SK-N-SH (cell line): Measurements from ENCODE around the gene ABCB6. TPM values are rescaled to one million over a fixed set of nuclear protein-coding genes. Genes with fewer than 3 reads are reported as not detected.

ENCODE experiments used
- polyA plus RNA-seq, 3 experiments: library from polyadenylated mRNA; depleted of rRNA; stranded (reverse); fragments of >200 nt; gene quantifications; 2 replicates each; pipeline ENCODE4 v1.2.3, GENCODE V29; 2012

The ABCB6 gene
- polyA plus RNA-seq, 1 of the 3 experiments (the other 2 are of a cell fraction): 27.4 TPM

Other genes starting within 250 kb of the ABCB6 start
- gene FEV, start 233.8 kb downstream of the ABCB6 start, polyA plus RNA-seq (2012; rRNA removed): 0.53 and 1.2 TPM in 2 replicates
- gene CRYBA2, start 225.5 kb downstream of the ABCB6 start, polyA plus RNA-seq (2012; rRNA removed): not detected in 2 replicates
- 0.95 and 1.7 TPM in 2 replicates for gene CFAP65, start 177.4 kb downstream of the ABCB6 start, polyA plus RNA-seq (2012; rRNA removed)
- gene IHH, start 158.0 kb downstream of the ABCB6 start, polyA plus RNA-seq (2012; rRNA removed): 0.03 TPM in 1 of 2 replicates, not detected in the other
- 16.3 and 21.0 TPM in 2 replicates for gene NHEJ1, start 58.1 kb downstream of the ABCB6 start, polyA plus RNA-seq (2012; rRNA removed)
- 2.1 and 3.5 TPM in 2 replicates for gene SLC23A3, start 48.9 kb downstream of the ABCB6 start, polyA plus RNA-seq (2012; rRNA removed)
- gene CNPPD1, start 42.0 kb downstream of the ABCB6 start, polyA plus RNA-seq (2012; rRNA removed): 75.9 and 84.1 TPM in 2 replicates
- gene RETREG2, start 40.7 kb downstream of the ABCB6 start, polyA plus RNA-seq (2012; rRNA removed): 74.6 and 94.8 TPM in 2 replicates
- 39.9 and 46.9 TPM in 2 replicates for gene ZFAND2B, start 12.2 kb downstream of the ABCB6 start, polyA plus RNA-seq (2012; rRNA removed)
- gene ATG9A, start 10.7 kb upstream of the ABCB6 start, polyA plus RNA-seq (2012; rRNA removed): 29.6 and 33.2 TPM in 2 replicates
- 22.3 and 30.8 TPM in 2 replicates for gene ANKZF1, start 10.8 kb upstream of the ABCB6 start, polyA plus RNA-seq (2012; rRNA removed)
- 11.7 and 14.1 TPM in 2 replicates for gene GLB1L, start 26.5 kb upstream of the ABCB6 start, polyA plus RNA-seq (2012; rRNA removed)
- 57.6 and 78.6 TPM in 2 replicates for gene STK16, start 26.5 kb upstream of the ABCB6 start, polyA plus RNA-seq (2012; rRNA removed)
- 0.03 TPM in 1 of 2 replicates, not detected in the other for gene TUBA4B, start 34.3 kb upstream of the ABCB6 start, polyA plus RNA-seq (2012; rRNA removed)
- gene TUBA4A, start 35.0 kb upstream of the ABCB6 start, polyA plus RNA-seq (2012; rRNA removed): 4.8 and 6.2 TPM in 2 replicates
- gene DNAJB2, start 60.4 kb upstream of the ABCB6 start, polyA plus RNA-seq (2012; rRNA removed): 37.2 and 39.9 TPM in 2 replicates
- gene PTPRN, start 90.4 kb upstream of the ABCB6 start, polyA plus RNA-seq (2012; rRNA removed): 7.4 and 9.5 TPM in 2 replicates
- gene RESP18, start 113.8 kb upstream of the ABCB6 start, polyA plus RNA-seq (2012; rRNA removed): not detected in 2 replicates
- gene DNPEP, start 169.0 kb upstream of the ABCB6 start, polyA plus RNA-seq (2012; rRNA removed): 80.7 and 92.6 TPM in 2 replicates
- 0.21 and 0.28 TPM in 2 replicates for gene DES, start 199.4 kb upstream of the ABCB6 start, polyA plus RNA-seq (2012; rRNA removed)
- gene SPEG, start 215.9 kb upstream of the ABCB6 start, polyA plus RNA-seq (2012; rRNA removed): 98.3 and 107 TPM in 2 replicates